Measurements from ENCODE around the gene ZNF281.

The ZNF281 gene

GRCh38 chr1:200386416-200386815, 23.4 kb downstream of the ZNF281 start:
- no peak for DNase-seq (ENCODE audit: low read depth)

GRCh38 chr1:200384818-200385390, 24.9 kb downstream of the ZNF281 start:
- no peak for DNase-seq (ENCODE audit: low read depth)

GRCh38 chr1:200381256-200381984, 28.4 kb downstream of the ZNF281 start:
- no peak for DNase-seq (ENCODE audit: low read depth)

GRCh38 chr1:200380589-200381021, 29.2 kb downstream of the ZNF281 start:
- no peak for DNase-seq (ENCODE audit: low read depth)

GRCh38 chr1:200379940-200380588, 29.8 kb downstream of the ZNF281 start:
- DNase-seq (ENCODE audit: low read depth), result no peak

- DNase-seq (ENCODE audit: low read depth), result peak; percentile 92
These were observed 30.4 kb downstream of the ZNF281 start for GRCh38 chr1:200379432-200379757.

GRCh38 chr1:200378096-200378495, 31.7 kb downstream of the ZNF281 start:
- DNase-seq (ENCODE audit: low read depth), result no peak

GRCh38 chr1:200376528-200376927, 33.3 kb downstream of the ZNF281 start:
- no peak for DNase-seq (ENCODE audit: low read depth)

- DNase-seq (ENCODE audit: low read depth), result no peak
These were observed 35.1 kb downstream of the ZNF281 start for GRCh38 chr1:200374569-200375295.

GRCh38 chr1:200373811-200374231, 36.0 kb downstream of the ZNF281 start:
- no peak for DNase-seq (ENCODE audit: low read depth)

GRCh38 chr1:200372885-200373181, 37.0 kb downstream of the ZNF281 start:
- DNase-seq (ENCODE audit: low read depth), result no peak

- no peak for DNase-seq (ENCODE audit: low read depth)
These were observed 37.5 kb downstream of the ZNF281 start for GRCh38 chr1:200372095-200372884.

GRCh38 chr1:200369706-200370105, 40.1 kb downstream of the ZNF281 start:
- no peak for DNase-seq (ENCODE audit: low read depth)

- no peak for DNase-seq (ENCODE audit: low read depth)
These were observed 40.7 kb downstream of the ZNF281 start for GRCh38 chr1:200369131-200369530.

- DNase-seq (ENCODE audit: low read depth), result no peak
These were observed 41.3 kb downstream of the ZNF281 start for GRCh38 chr1:200368556-200368955.

GRCh38 chr1:200367841-200368534, 41.8 kb downstream of the ZNF281 start:
- no peak for DNase-seq (ENCODE audit: low read depth)

GRCh38 chr1:200366577-200367253, 43.1 kb downstream of the ZNF281 start:
- no peak for DNase-seq (ENCODE audit: low read depth)

GRCh38 chr1:200365897-200366426, 43.9 kb downstream of the ZNF281 start:
- no peak for DNase-seq (ENCODE audit: low read depth)

GRCh38 chr1:200364831-200365230, 45.0 kb downstream of the ZNF281 start:
- DNase-seq (ENCODE audit: low read depth), result no peak

GRCh38 chr1:200364091-200364759, 45.6 kb downstream of the ZNF281 start:
- DNase-seq (ENCODE audit: low read depth), result no peak
